GM12878 (cell line): ENCODE data around the gene LCN1. TPM values are rescaled to one million over a fixed set of nuclear protein-coding genes. Genes with fewer than 3 reads are reported as not detected.
A peak's percentile ranks its signal among the peaks of the same experiment; 100 is the strongest.

ENCODE experiments used
- ATAC-seq: fragments of 200-7000 bp; cut with Tn5 transposase; 3 replicates; pipeline ENCODE4 v1.9.1; 2020; ENCODE audit warnings: mild to moderate bottlenecking, moderate library complexity
- BruUV-seq: library from RNA; stranded (reverse); fragments of 400-500 nt; replicated peaks from 2 replicates; lab custom pipeline; 2021; lab: Mats Ljungman, UMichigan
- CTCF ChIA-PET: fragments of 300-600 bp; sonication (Branson Sonifier 250); formaldehyde crosslinking; extraction: SDS; loops from one replicate; lab custom pipeline; 2021; ENCODE audit warnings: inconsistent platforms; lab: Yijun Ruan, JAX
- POLR2A ChIA-PET: fragments of 350-600 bp; formaldehyde crosslinking; extraction: SDS; loops from one replicate; lab custom pipeline; 2021; ENCODE audit warnings: inconsistent platforms; lab: Charles Lee
- RAD21 ChIA-PET: fragments of 300-600 bp; sonication (Branson Sonifier 250); formaldehyde crosslinking; loops from one replicate; lab custom pipeline; 2023; ENCODE audit warnings: antibody characterized with exemption; ENCODE audit not compliant: unreplicated experiment; lab: Charles Lee
- SMC1A ChIA-PET: fragments of 300-600 bp; sonication (Branson Sonifier 250); formaldehyde crosslinking; loops from one replicate; lab custom pipeline; 2023; ENCODE audit not compliant: unreplicated experiment, uncharacterized antibody; lab: Charles Lee
- DNase-seq: peaks from one replicate; pipeline ENCODE4 v3.0.0-alpha.2; 2011; ENCODE audit warnings: low read depth, low spot score
- FAIRE-seq: peaks from 3 replicates; lab custom pipeline; 2011; peaks lifted over from hg19 to GRCh38; lab: Jason Lieb, UNC
- H2AFZ ChIP-seq: 2 replicates; pipeline ENCODE4 v1.6.0; 2011; ENCODE audit warnings: low read depth, low read length, control low read depth; ENCODE audit not compliant: control insufficient read depth
- H3K27ac ChIP-seq: 2 replicates; pipeline ENCODE4 v1.5.1; 2011; ENCODE audit warnings: control low read depth; ENCODE audit not compliant: control insufficient read depth, insufficient read depth
- H3K27me3 ChIP-seq, 2 experiments: replicated peaks in 1 of 2; 2 replicates each; pipeline versions ENCODE4 v1.6.0 to v1.6.1; 2011; ENCODE audit warnings: low read length in 1 of 2; ENCODE audit not compliant: control insufficient read depth in 2 of 2, insufficient read depth in 2 of 2
- H3K36me3 ChIP-seq, 2 experiments: 2 replicates each; pipeline ENCODE4 v1.5.1; 2011; ENCODE audit warnings: low read length in 1 of 2; ENCODE audit not compliant: control insufficient read depth in 2 of 2, insufficient read depth in 2 of 2
- H3K4me1 ChIP-seq: 2 replicates; pipeline ENCODE4 v1.6.1; 2011; ENCODE audit warnings: mild to moderate bottlenecking, low read length, moderate library complexity, mixed read lengths; ENCODE audit not compliant: control insufficient read depth, insufficient read depth
- H3K4me2 ChIP-seq: 2 replicates; pipeline ENCODE4 v1.6.0; 2011; ENCODE audit warnings: control low read depth; ENCODE audit not compliant: control insufficient read depth, insufficient read depth
- H3K4me3 ChIP-seq: fragments of 200-600 bp; sonication (generic); 2 replicates; pipeline ENCODE4 v1.5.1; 2016
- H3K79me2 ChIP-seq: 2 replicates; pipeline ENCODE4 v1.6.0; 2011; ENCODE audit warnings: low read length; ENCODE audit not compliant: control insufficient read depth, insufficient read depth
- H3K9ac ChIP-seq: 2 replicates; pipeline ENCODE4 v1.8.0; 2011; ENCODE audit warnings: low read length, control low read depth, mixed read lengths; ENCODE audit not compliant: control insufficient read depth, insufficient read depth
- H3K9me3 ChIP-seq: replicated peaks from 3 replicates; pipeline ENCODE4 v1.5.1; 2011; ENCODE audit warnings: mild to moderate bottlenecking, low read length; ENCODE audit not compliant: control insufficient read depth, insufficient read depth
- H4K20me1 ChIP-seq: 2 replicates; pipeline ENCODE4 v1.6.0; 2011; ENCODE audit not compliant: control insufficient read depth, insufficient read depth
- CTCF ChIP-seq, 3 experiments: IDR thresholded peaks in 2 of 3; conservative IDR thresholded peaks in 1 of 3; 2 replicates each; pipeline ENCODE4 v1.5.1; 2011; ENCODE audit warnings: low read depth in 3 of 3, low read length in 3 of 3, mild to moderate bottlenecking in 3 of 3, control low read depth in 2 of 3, moderate library complexity in 2 of 3, inconsistent platforms in 1 of 3, mixed read lengths in 1 of 3; ENCODE audit not compliant: control insufficient read depth in 2 of 3, insufficient read depth in 1 of 3; ENCODE audit errors: extremely low read depth in 1 of 3
- POU2F2 ChIP-seq: IDR thresholded peaks from 3 replicates; pipeline ENCODE4 v1.6.1; 2011; ENCODE audit warnings: low read depth, mild to moderate bottlenecking, low read length, borderline replicate concordance
- ZNF384 ChIP-seq: IDR thresholded peaks from 2 replicates; pipeline ENCODE4 v1.6.1; 2012; ENCODE audit warnings: low read depth, mild to moderate bottlenecking, low read length, improper control_type of control experiment, borderline replicate concordance
- WGBS: methylation state at CpG from one replicate; pipeline ENCODE4 v1.1.6; 2016; ENCODE audit warnings: low lambda C conversion rate; ENCODE audit not compliant: insufficient replicate concordance, insufficient coverage; ENCODE audit errors: missing lambda C conversion rate; 5-methylcytosine and 5-hydroxymethylcytosine counted together
- in situ Hi-C: fragments of 300-500 bp; cut with MboI; formaldehyde crosslinking; loops from 9 replicates; pipeline ENCODE4 v1.14.3; 2018; ENCODE audit warnings: mixed read lengths
- intact Hi-C: fragments of 100-400 bp; cut with micrococcal nuclease; formaldehyde crosslinking; loops from one replicate; pipeline ENCODE4 v1.14.2; 2022; ENCODE audit not compliant: unreplicated experiment
- polyA plus RNA-seq, 11 experiments: library from polyadenylated mRNA; depleted of rRNA in 4 of 11; unstranded in 6 of 11; stranded (reverse) in 5 of 11; fragments of >200 nt; fragmentation: Nextera tagmentation in 4 of 11; fragmentation: Illumina TruSeq in 1 of 11; extraction: Ambion mirVana in 4 of 11; extraction: Trizol in 1 of 11; gene quantifications; 1 replicate in 1 of 11; 2 replicates in 10 of 11; pipeline versions ENCODE4 v1.2.1 to v1.2.3, GENCODE V29; 2011 to 2016; ENCODE audit warnings: inconsistent platforms in 2 of 11, missing spikeins in 2 of 11, low read depth in 1 of 11
- total RNA-seq, 4 experiments: library from RNA; depleted of rRNA in 3 of 4; stranded (reverse); fragments of >200 nt in 3 of 4; fragmentation: Illumina TruSeq in 1 of 4; extraction: Trizol in 1 of 4; gene quantifications; 2 replicates each; pipeline versions ENCODE4 v1.2.1 to v1.2.3, GENCODE V29; 2013 to 2021

Gene LCN1
- total and polyA plus RNA-seq, 10 of the 15 experiments (the other 5 are each of a cell fraction or from before 2014, with no cell fraction given) = not detected

GRCh38 chr9:135474915-135475314, 46.3 kb upstream of the LCN1 start:
- Histone ChIP-seq H3K4me3 (no peak overlapping the region), H3K4me1 (no peaks in the 10 kb centered on the region), H3K9ac (no peak overlapping the region), H3K9me3 (no peaks in the 10 kb centered on the region), H3K79me2 (no peaks in the 10 kb centered on the region), H3K27ac (no peak overlapping the region), H4K20me1 (no peaks in the 10 kb centered on the region), H3K4me2 (no peak overlapping the region), H3K27me3 (0 out of 4 replicates have a peak, but pooled peaks cover 2 to 8% of the 10 kb centered on the region in 2 experiments), H2AFZ (no peak overlapping the region), H3K36me3 (no peaks in the 10 kb centered on the region)
- DNase-seq (no peak), ATAC-seq (peak; percentile 76), FAIRE-seq (no peak)
- WGBS = 12% methylated on average over 12 of the region's 12 CpGs
- no TSS peak for BruUV-seq
- peak; percentile 16 to 40 (median 39); a peak in 4 of 6 replicates for TF ChIP-seq CTCF (IDR thresholded peaks at IDR 0.05 in 2 of 3, conservative IDR thresholded peaks at IDR 0.05 in 1 of 3; ENCODE audit: control insufficient read depth in 2 of 3, extremely low read depth in 1 of 3, insufficient read depth in 1 of 3, low read depth in 3 of 3, low read length in 3 of 3)
- peak; percentile 98; the same call in 2 of the 3 replicates for TF ChIP-seq POU2F2
- no peak for TF ChIP-seq ZNF384
- POLR2A ChIA-PET = no interaction called here
- CTCF ChIA-PET = no interaction called here
- SMC1A ChIA-PET = no interaction called here
- intact Hi-C loops (no loop called here), in situ Hi-C loops (no loop called here)
- RAD21 ChIA-PET = no interaction called here
